Measurements from ENCODE around the gene SNAI3. TPM values are rescaled to one million over a fixed set of nuclear protein-coding genes. Genes with fewer than 3 reads are reported as not detected.
A peak's percentile ranks its signal among the peaks of the same experiment; 100 is the strongest.
"Not testable (repeated sequence)": the region's sequence is repeated elsewhere in the genome, so short reads cannot be mapped to it uniquely, and the experiment has no call there.

The SNAI3 gene
- polyA plus RNA-seq, 4 donors: 0.50 to 0.87 (median 0.61) TPM

- DNase-seq (ENCODE audit: low read depth in 4 of 4, low spot score in 3 of 4): no peak
Measured at GRCh38 chr16:88676502-88677242, 9.6 kb downstream of the SNAI3 start.

DNA sequence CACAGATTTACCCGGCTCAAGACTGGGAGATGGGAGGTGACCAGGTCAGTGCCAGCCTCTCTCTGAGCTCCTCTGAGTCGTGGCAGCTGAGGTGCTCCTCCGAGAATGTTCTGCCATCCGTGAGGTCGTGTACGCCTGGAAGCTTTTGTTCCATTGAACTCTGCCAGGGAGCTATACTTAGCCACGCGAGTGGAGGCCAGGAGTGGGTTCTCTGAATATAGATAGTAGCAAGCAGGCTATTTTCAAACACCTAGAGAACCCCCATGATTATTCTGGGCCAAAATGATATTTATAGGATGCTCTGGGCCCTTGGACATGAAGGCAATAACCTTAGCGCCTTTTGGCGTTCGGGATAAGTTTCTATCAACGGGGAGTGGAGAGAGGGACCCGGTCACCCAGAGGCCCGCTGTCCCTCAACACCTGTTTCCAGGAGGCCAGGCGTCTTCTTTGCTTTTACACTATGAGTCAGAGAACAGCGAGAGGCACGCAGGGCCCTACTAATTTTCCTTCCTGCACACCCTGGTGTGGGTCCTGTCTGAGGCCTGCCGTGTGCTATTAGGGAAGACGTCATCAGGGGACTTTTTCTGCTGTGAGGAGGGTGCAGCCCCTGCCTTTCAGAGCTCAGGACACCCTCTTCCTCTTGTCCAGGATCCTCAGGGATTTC lies 12.5 kb downstream of the SNAI3 start:
- DNase-seq (ENCODE audit: low read depth in 4 of 4, low spot score in 3 of 4): no peak

DNA sequence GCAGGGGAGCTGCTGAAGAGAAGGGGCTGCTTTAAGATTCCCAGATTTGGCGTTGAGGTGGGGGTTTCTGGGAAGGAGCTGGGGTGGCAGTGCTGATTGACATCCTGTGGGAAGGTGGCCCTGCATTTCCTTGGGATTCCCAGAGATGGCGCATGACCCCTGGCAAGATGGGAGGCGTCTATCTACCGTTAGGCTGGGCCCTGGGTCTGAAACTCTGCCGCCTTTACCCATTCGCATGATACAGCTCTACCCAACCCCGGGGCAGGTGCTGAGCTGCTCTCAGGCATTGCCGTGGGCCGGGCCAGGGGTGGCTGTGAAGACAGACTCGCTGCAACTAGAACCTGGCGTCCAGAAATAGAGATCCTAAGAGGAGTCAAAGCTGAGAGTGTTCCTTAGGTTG lies 13.5 kb downstream of the SNAI3 start:
- DNase-seq (ENCODE audit: low read depth in 4 of 4, low spot score in 3 of 4): no peak

DNA sequence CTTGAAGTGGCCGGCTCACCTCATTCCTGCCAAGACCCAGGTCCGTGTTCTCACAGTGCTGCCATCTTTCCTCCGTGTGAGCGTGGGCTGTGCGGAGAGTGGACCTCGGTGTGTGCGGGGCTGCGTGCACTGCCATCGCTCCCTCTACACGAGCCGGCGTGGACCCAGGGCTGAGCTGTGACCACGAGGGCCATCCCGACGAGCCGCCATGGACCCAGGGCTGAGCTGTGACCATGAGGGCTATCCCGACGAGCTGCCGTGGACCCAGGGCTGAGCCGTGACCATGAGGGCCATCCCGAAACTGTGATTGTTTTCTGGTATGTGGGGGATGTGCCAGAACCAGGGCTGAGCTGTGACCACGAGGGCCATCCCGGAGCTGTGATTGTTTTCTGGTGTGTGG lies 14.5 kb downstream of the SNAI3 start:
- no peak for DNase-seq (ENCODE audit: low read depth in 4 of 4, low spot score in 3 of 4)

GRCh38 chr16:88669980-88670379 lies 16.3 kb downstream of the SNAI3 start:
- DNase-seq (ENCODE audit: low read depth in 4 of 4, low spot score in 3 of 4): no peak

- DNase-seq (ENCODE audit: low read depth in 4 of 4, low spot score in 3 of 4): not testable (repeated sequence)
Measured at GRCh38 chr16:88669493-88669892, 16.8 kb downstream of the SNAI3 start.

GRCh38 chr16:88667461-88667860 lies 18.8 kb downstream of the SNAI3 start:
- DNase-seq (ENCODE audit: low read depth in 4 of 4, low spot score in 3 of 4): no peak

GRCh38 chr16:88665570-88665969 lies 20.7 kb downstream of the SNAI3 start:
- DNase-seq (ENCODE audit: low read depth in 4 of 4, low spot score in 3 of 4): no peak

DNA sequence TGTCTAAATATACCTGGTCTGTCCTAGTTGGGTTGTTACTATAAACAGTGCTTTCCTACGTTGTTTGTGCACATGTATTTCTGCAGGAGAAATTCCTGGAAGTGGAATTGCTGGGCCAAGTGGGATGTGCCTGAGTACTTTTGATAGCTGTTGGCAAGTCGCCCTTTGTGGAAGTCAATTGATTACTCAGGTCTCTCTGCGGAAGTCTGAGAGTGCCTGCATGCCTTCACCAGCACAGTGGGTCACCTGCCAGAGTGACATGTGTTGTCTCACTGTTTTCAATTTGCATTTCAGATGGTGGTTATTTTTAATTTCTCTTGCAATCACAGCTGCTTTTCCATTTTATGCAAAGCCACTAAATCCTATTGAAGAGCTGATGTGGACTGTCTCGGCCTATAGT lies 21.2 kb downstream of the SNAI3 start:
- DNase-seq (ENCODE audit: low read depth in 4 of 4, low spot score in 3 of 4): no peak

GRCh38 chr16:88662843-88663606 lies 23.3 kb downstream of the SNAI3 start, which contains the start of gene MVD:
Gene MVD, minus strand, starts transcription at chr16:88663091. Its CDS starts 11 bp downstream, at chr16:88663080.
- peak; percentile 92 to 96 (median 94) for DNase-seq (ENCODE audit: low read depth in 4 of 4, low spot score in 3 of 4)

- DNase-seq (ENCODE audit: low read depth in 4 of 4, low spot score in 3 of 4): no peak
Measured at GRCh38 chr16:88662222-88662842, 24.0 kb downstream of the SNAI3 start.

GRCh38 chr16:88661468-88661867 lies 24.8 kb downstream of the SNAI3 start:
- no peak for DNase-seq (ENCODE audit: low read depth in 4 of 4, low spot score in 3 of 4)

GRCh38 chr16:88659160-88659559 lies 27.1 kb downstream of the SNAI3 start:
- no peak for DNase-seq (ENCODE audit: low read depth in 4 of 4, low spot score in 3 of 4)

DNA sequence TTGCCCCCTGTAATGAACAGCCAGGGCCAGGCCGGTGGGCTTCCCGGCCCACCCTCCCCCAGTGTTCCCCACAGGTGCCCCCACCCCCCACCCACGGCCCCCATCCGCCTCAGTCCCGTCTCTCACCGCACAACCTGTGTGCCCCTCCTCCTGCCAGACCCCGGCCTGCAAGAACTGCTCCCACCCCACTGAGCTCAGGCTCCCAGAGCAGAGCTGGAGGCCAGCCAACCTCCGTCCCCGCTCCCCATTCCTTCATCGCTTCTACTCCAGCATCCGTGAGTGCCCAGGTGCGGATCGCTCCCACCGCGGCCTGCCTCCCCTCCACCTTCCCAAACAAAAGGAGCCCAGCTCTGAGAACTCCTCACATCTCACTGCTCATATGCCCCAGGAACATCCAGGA lies 27.6 kb downstream of the SNAI3 start:
- no peak for DNase-seq (ENCODE audit: low read depth in 4 of 4, low spot score in 3 of 4)

- no peak for DNase-seq (ENCODE audit: low read depth in 4 of 4, low spot score in 3 of 4)
Measured at GRCh38 chr16:88657371-88657770, 28.9 kb downstream of the SNAI3 start.

DNA sequence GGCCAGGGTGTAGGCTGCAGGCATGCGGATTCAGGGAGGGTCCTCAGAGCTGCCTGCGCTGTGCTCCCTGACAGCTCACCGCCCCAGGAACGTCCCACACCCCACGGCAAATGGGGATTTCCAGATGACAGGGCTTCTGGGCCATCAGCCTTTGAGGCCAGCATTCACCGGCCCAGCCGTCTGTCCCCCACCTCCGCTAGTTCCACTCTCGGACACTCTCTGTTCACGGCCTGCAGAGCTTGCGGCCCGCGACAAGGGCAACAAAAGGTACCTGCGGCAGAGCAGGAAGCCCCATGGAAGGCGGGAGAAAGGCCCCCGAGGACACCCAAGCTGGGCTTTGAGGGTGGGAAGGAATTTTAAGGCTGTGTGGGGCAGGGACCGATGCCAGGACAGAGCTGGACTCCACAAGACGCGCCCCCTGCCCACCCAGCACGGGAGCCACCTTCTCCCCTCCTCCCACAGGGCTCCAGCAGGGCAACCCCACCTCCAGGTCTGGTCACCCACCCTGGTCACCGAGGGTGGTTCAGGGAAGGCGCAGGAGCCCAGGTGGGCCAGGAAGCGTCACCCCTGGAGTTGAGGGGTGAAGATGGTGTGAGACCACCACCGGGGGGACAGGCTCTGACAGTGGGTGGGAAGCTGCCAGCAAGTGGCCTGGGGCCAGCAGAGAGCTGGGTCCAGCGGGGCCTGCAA lies 29.9 kb downstream of the SNAI3 start:
- DNase-seq (ENCODE audit: low read depth in 4 of 4, low spot score in 3 of 4): no peak

- no peak for DNase-seq (ENCODE audit: low read depth in 4 of 4, low spot score in 3 of 4)
Measured at GRCh38 chr16:88655733-88656281, 30.5 kb downstream of the SNAI3 start.

DNA sequence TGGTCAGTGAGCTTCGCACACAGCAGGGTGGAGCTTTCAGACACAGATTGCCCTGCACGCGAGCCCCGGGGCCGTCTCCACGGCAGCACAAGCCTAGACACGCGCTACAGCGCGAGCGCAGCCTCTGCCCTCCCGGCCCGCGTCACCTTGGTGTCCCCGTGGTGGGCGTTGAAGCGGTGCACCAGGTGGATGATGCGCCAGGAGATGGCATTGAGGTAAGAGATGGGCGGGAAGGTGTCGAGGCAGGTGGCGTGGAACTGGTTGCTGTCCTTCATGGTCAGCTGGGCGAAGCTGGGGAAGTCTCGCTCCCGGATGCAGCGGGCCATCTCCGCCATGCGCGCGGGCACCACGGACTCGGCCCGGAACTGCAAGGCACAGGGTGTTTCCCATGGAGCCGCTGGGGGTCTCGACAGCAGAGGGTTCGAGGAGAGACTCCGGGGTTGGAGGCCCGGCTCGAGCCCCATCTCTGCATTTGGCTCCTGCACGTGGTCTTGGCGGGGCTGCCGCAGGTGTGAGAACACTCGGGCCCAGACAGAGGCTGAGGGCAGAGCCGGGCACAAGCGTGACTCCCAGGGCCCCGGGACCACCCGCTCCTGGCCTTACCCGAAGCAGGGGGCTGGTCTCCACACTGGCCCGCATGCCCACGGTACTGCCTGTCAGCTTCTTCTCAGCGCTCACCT lies 31.1 kb downstream of the SNAI3 start:
- no peak for DNase-seq (ENCODE audit: low read depth in 4 of 4, low spot score in 3 of 4)

DNA sequence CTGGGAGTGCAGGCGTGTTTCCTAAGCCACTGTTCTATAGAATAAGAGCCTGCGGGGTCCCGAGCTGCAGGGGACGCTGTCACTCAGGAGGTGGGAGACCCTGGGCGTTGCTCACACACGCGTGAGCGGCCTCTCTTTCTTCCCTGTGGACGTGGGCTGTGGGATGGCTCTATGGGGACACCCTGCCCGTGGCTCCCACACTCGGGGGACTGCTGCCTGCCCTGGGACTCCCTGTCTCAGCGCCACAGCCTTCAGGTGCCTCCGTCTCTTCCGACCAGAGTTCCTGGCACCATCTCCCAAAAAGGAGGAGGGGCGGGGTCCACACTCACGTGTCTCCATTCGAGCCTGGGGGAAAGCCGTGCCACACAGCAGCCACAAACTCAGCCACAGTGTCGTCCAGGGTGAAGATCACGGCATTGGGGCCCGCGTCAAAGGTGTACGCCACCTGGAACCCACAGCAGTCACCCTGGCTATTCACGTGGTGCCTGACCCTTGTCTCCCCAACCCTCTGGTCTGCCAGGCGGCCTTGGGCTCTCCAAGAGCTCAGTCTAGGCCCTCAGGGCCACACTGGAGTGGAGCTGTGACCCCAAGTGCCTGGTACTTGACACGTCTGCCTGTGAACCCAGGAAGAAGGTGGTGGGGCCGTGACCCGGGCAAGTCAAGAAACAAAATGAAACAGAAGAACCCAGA lies 31.8 kb downstream of the SNAI3 start:
- no peak for DNase-seq (ENCODE audit: low read depth in 4 of 4, low spot score in 3 of 4)
